Activated CD4-positive, alpha-beta T cell treated with anti-CD3 and anti-CD28 coated beads, Interleukin-2, amount 10 ng/mL, durations not matched to agents 24 days and 14 days (primary cell): ENCODE measurements around the gene KRTAP5-1. TPM values are rescaled to one million over a fixed set of nuclear protein-coding genes. Genes with fewer than 3 reads are reported as not detected.
A peak's percentile ranks its signal among the peaks of the same experiment; 100 is the strongest.

Experiments used
- DNase-seq: peaks from one replicate; pipeline ENCODE4 v3.0.0; 2022
- H3K27ac Mint-ChIP-seq: one replicate; pipeline ENCODE4 v1.8.0; 2022; ENCODE audit warnings: mild to moderate bottlenecking, mixed read lengths
- H3K27me3 Mint-ChIP-seq: one replicate; pipeline ENCODE4 v1.8.0; 2022; ENCODE audit warnings: mixed read lengths
- H3K36me3 Mint-ChIP-seq: one replicate; pipeline ENCODE4 v1.8.0; 2022; ENCODE audit warnings: low read depth, mild to moderate bottlenecking, mixed read lengths
- H3K4me1 Mint-ChIP-seq: one replicate; pipeline ENCODE4 v1.8.0; 2021; ENCODE audit warnings: mixed read lengths
- H3K4me3 Mint-ChIP-seq: one replicate; pipeline ENCODE4 v1.8.0; 2022; ENCODE audit warnings: mild to moderate bottlenecking, moderate library complexity, mixed read lengths
- H3K9me3 Mint-ChIP-seq: one replicate; pipeline ENCODE4 v1.8.0; 2021; ENCODE audit warnings: mixed read lengths
- intact Hi-C: fragments of 100-400 bp; cut with micrococcal nuclease; formaldehyde crosslinking; loops from one replicate; pipeline ENCODE4 v1.15.1; 2023
- total RNA-seq: library from RNA; stranded (reverse); gene quantifications from 2 replicates; pipeline ENCODE4 v1.2.3, GENCODE V29; 2022

The KRTAP5-1 gene
- total RNA-seq, 1 donor from 2014 or later = not detected

DNA sequence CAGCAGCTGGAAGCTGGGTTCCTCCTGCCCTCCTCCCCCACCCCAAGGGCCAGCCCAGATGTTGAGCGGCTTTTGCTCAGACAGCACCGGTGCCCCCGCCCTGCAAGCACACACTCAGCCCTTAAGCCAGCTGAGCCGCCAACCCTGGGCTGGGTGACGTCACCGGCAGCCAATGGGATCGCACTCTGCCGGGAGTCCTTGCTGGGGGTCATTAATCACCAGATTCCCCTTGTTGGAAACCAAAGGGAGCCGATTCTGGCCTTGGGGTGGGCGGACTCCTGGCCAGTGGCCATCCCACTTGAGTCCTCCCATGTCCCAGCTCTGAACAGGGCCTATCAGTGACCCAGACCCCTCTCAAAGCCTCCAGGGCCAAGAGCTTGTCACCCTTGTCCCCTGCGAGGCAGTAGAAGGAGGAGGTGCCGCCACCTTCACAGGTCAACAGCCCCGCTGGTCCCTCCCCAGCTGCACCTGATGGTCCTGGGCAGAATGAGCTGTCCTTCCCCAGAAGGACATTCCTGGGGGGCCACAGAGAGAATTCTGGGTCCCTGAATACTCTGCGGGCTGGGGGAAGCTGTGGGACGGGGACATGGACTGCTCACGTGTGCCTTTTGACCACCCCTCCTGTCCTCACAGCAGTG, 20.4 kb downstream of the KRTAP5-1 start:
- peaks cover 5% of the 10 kb centered on the region for H3K27me3 Mint-ChIP-seq
- intact Hi-C loops = no loop called here
- no peak overlapping the region for H3K27ac Mint-ChIP-seq
- peak; percentile 59 for DNase-seq
- no peaks in the 10 kb centered on the region for H3K36me3 Mint-ChIP-seq
- H3K4me1 Mint-ChIP-seq = no peaks in the 10 kb centered on the region
- no peak overlapping the region for H3K4me3 Mint-ChIP-seq
- H3K9me3 Mint-ChIP-seq = no peaks in the 10 kb centered on the region

DNA sequence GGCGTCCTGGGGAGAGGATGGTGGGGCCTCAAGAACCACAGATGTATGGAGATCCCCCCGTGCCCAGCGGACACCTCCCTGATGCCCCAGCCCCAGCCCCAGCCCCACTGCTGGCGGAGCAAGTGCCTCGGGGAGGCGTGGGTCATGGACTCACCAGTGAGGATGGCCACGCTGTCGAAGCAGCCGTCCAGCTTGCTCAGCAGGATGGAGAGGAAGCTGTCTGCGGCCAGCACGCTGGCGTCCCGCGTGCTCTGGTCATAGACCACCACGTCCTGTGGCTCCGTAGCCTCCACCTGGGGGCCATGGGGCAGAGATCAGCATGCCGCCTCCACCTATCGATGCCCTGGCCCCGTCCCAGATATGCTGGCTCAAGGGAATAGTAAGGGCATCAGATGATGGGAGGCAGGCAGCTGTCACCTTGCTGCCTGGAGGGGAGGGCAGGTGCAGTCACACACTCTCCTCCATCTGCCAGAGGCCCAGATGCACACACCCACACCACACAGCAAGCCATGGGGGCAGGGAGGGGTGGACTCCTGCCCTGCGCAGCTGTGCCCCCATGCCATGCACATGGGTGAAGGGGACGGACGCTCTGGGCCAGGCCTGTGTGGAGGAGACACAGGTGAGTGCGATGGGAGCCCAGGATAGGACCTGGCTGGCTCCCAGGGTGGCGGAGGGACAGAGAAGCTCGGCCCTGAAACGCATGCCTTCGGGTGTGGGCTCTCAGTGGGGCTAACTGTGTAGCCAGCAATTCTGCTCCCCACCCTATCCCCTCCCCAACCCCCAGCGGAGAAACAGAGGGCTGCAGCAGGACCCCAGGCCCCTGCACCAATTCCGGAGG, 21.2 kb downstream of the KRTAP5-1 start:
- H3K36me3 Mint-ChIP-seq = no peaks in the 10 kb centered on the region
- H3K4me1 Mint-ChIP-seq = no peaks in the 10 kb centered on the region
- H3K9me3 Mint-ChIP-seq = no peaks in the 10 kb centered on the region
- H3K4me3 Mint-ChIP-seq = no peak overlapping the region
- intact Hi-C loops = no loop called here
- no peak for DNase-seq
- no peak overlapping the region for H3K27ac Mint-ChIP-seq
- H3K27me3 Mint-ChIP-seq = no peaks in the 10 kb centered on the region

DNA sequence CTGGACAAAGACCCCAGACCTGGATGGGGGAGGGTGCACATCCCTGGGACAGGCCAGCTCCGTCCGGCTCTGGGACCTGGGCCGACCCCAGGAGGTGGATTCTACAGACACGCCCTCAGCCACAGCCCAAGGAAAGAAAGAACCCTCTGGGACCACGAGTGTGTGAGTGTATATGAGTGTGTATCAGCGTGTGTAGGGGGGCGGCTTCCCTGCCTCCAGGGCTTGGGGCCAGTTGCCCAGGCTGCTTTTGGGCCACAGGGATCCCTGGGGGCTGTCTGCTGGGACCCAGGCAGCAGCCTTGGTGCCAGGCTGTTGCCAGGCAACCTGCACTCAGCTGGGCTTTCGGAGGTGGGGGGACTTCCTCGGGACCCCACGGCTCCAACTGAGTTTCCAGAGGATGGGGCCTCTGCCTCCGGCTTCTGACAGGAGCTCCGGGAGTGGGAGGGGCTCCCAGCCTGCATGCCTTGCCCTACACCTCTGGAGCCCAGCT, 21.9 kb downstream of the KRTAP5-1 start:
- no peak for DNase-seq
- intact Hi-C loops = no loop called here
- no peaks in the 10 kb centered on the region for H3K36me3 Mint-ChIP-seq
- no peaks in the 10 kb centered on the region for H3K9me3 Mint-ChIP-seq
- no peak overlapping the region for H3K4me3 Mint-ChIP-seq
- no peak overlapping the region for H3K27ac Mint-ChIP-seq
- no peaks in the 10 kb centered on the region for H3K27me3 Mint-ChIP-seq
- H3K4me1 Mint-ChIP-seq = no peaks in the 10 kb centered on the region

DNA sequence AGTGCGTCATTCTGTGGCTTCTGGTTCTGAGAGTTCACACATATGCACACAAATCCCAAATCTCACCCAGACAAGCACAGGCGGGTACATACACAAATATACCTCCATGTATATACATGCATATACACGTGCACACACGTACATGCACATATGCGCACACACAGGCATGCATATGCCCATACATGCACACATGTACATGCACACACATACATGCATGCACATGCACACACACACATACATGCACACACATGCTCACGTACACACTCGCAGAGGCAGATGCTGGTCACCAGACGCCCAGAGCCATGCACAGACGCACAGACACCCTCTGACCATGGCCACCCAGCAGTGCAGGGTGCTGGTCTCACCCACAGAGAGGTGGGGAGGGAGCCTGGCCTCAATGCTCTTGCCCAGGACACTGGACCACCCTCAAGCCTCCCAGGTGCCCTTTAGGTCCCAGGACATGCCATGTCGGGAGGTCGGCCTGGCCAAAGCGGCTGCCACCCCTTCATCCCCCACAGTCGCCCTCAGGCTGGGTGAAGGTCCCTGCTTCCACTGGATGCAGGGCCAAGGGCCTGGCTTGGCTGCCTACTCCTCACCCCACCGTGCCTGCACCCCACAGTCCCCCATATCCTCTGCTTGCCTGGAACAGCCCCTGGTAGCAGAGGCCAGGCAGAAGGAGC, 22.5 kb downstream of the KRTAP5-1 start:
- Mint-ChIP-seq H3K27me3 (no peaks in the 10 kb centered on the region), H3K9me3 (no peaks in the 10 kb centered on the region), H3K4me1 (no peaks in the 10 kb centered on the region), H3K27ac (no peak overlapping the region), H3K4me3 (no peak overlapping the region), H3K36me3 (no peaks in the 10 kb centered on the region)
- intact Hi-C loops = no loop called here
- no peak for DNase-seq

DNA sequence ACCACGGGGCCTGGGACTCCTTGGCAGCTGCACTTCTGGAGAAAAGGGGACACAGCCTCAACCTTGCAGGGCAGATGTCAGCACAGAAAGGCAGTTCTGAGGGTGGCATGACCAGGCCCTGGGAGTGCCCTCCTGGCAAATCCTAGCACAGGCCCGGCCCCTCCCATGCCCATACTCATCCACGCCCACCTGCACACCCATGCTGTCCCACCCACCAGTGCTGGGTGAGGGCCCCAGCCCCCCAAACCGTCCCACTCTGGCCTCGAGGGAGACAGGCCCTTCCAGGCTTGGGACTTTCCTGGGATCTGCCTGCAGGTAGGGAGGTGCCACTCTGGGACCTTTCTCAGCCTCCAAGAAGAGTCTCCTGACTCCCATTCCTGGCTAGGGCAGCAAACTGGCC, 23.1 kb downstream of the KRTAP5-1 start:
- DNase-seq = no peak
- no peaks in the 10 kb centered on the region for H3K4me1 Mint-ChIP-seq
- H3K36me3 Mint-ChIP-seq = no peaks in the 10 kb centered on the region
- intact Hi-C loops = no loop called here
- H3K4me3 Mint-ChIP-seq = no peak overlapping the region
- no peak overlapping the region for H3K27ac Mint-ChIP-seq
- H3K9me3 Mint-ChIP-seq = no peaks in the 10 kb centered on the region
- no peaks in the 10 kb centered on the region for H3K27me3 Mint-ChIP-seq

DNA sequence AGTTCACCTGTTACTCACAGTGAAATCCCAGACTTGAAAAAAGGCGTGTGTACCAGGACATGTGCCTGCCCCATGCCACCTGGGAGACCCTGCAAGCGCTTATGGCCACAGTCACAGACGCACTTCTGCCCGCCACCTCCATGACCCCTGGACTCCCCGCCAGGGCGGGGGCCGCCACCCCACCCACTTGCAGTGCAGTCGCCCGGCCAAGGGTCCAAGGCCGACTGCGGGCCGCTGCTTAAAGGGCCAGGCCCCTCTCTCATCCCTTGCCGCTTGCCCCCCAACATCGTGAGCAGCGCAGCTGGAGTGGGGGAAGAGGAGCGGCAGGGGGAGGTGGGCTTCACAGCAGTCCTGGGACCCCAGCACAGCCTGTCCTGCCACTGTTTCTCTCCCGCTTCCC, 23.8 kb downstream of the KRTAP5-1 start:
- intact Hi-C loops = no loop called here
- H3K27me3 Mint-ChIP-seq = no peaks in the 10 kb centered on the region
- H3K4me3 Mint-ChIP-seq = no peak overlapping the region
- H3K27ac Mint-ChIP-seq = no peak overlapping the region
- no peaks in the 10 kb centered on the region for H3K9me3 Mint-ChIP-seq
- DNase-seq = no peak
- no peaks in the 10 kb centered on the region for H3K4me1 Mint-ChIP-seq
- no peaks in the 10 kb centered on the region for H3K36me3 Mint-ChIP-seq

DNA sequence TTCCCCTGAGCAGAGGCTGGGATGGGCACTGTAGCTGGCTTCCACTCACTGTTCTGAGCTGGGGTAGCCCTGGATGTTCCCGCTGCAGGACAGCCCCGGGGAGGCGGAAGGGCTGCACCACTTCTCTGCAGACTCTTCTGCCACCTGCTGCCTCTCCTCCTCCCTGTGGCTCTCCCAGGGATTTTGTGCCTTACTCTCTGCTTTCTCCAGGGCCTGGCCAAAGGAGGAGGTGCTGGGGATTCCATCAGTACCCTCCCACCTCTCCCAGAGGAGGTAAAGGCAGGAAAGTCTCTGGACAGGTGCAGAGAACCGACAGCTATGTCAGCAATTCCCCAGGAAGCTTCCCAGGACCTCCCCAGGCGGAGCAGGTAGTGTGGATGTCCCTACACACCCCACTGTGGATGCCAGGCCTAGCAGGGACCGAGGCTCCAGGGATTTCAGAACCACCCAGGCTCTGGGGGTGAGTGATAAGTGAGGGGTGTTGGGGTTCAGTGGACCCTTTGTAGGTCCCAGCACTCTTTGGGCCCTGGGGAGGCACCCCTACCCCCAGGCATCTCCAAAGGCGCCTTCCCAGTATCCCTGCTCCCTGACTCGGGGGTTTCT, 24.3 kb downstream of the KRTAP5-1 start:
- no peaks in the 10 kb centered on the region for H3K36me3 Mint-ChIP-seq
- H3K27me3 Mint-ChIP-seq = no peaks in the 10 kb centered on the region
- no peak for DNase-seq
- H3K9me3 Mint-ChIP-seq = no peaks in the 10 kb centered on the region
- intact Hi-C loops = no loop called here
- no peak overlapping the region for H3K4me3 Mint-ChIP-seq
- no peak overlapping the region for H3K27ac Mint-ChIP-seq
- no peaks in the 10 kb centered on the region for H3K4me1 Mint-ChIP-seq

DNA sequence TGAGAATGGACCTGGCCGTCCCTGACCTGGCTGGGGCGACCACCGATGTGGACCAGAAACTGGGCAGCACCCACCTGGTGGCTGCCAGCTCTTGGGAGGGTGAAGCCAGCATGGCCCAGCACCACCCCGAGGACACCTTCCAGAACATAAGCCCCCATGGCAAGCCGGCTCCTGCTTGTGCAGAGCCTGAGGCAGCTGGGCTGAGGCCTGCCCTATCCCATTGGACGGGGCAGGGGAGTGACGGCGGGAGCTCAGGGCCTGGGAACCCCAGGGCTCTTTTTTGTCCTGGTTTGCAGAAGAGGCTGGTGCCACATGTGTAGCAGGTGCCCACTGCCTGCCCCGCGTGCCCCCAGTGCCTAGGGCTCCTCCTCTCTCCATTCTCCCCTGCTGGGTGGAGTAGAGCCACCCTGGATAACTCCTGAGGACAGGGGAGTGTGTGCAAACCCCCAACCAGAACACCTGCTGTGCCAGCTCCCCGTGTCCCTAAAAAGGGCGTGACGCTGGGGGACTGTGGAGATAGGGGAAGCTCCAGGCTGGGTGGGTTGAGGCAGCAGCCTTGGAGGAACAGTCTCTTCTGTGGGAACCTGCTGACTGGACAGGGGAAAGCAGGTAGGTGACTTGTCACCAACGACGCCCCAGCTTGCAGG, 25.0 kb downstream of the KRTAP5-1 start:
- intact Hi-C loops = no loop called here
- no peaks in the 10 kb centered on the region for H3K27me3 Mint-ChIP-seq
- H3K9me3 Mint-ChIP-seq = no peaks in the 10 kb centered on the region
- H3K36me3 Mint-ChIP-seq = no peaks in the 10 kb centered on the region
- DNase-seq = no peak
- H3K27ac Mint-ChIP-seq = no peak overlapping the region
- H3K4me3 Mint-ChIP-seq = no peak overlapping the region
- H3K4me1 Mint-ChIP-seq = no peaks in the 10 kb centered on the region

DNA sequence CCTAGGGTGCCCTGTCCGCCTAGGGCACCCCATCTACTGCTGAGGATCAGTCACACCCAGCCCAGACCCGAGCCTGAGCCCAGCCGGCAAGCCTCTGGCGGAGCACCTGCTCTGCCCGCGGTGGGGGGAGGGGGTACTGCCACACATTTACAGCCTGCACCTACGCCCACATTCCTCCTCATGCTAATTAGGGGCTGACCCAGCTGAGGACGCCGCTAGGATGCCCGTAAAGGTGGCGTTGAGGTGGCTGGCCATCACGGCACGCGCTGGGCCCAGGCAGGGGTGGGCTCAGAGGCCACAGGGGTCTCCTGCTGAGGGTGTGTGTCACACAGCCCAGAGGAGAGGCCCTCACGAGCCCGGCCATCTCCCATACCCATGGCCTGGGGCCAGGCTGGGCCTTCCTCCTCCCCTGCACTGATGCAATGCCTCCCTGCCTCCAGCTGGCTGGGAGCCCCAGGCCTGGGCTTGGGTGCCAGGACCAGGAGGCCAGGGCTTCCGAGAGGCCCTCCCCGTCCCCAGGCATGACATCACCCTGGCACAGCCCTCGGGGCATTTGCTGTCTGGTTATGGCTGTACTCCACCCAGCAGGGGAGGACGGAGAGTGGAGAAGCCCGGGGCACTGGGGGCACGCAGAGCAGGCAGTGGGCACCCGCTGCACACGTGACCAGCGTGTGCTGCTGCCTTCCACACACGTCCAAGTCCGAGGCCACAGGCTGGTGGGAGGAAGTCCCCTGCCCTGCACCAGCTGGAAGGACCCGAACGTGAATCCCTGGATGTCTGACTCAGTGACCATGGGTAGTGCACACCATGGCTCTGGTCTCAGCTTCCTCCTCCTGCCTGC, 25.8 kb downstream of the KRTAP5-1 start:
- Mint-ChIP-seq H3K36me3 (no peaks in the 10 kb centered on the region), H3K27me3 (no peaks in the 10 kb centered on the region), H3K4me1 (no peaks in the 10 kb centered on the region), H3K27ac (no peak overlapping the region), H3K9me3 (no peaks in the 10 kb centered on the region), H3K4me3 (no peak overlapping the region)
- intact Hi-C loops = no loop called here
- DNase-seq = no peak

DNA sequence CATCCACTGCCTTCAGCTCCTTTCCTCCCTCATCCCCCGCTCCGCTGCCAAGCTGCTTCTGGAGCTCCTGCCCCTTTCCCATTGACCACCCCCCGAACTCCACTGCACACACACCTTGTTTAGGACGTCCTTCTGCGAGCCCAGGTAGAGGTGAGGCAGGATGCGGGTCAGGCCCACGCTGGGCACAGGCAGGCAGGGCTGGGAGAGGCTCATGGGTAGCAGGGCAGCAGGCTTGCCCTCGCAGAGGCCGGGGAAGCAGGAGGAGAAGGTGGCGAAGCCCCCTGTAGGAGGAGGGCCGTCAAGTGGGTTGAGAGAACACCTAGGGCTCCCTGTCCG, 26.3 kb downstream of the KRTAP5-1 start:
- no peak for DNase-seq
- intact Hi-C loops = no loop called here
- Mint-ChIP-seq H3K9me3 (no peaks in the 10 kb centered on the region), H3K27me3 (peaks cover 1% of the 10 kb centered on the region), H3K36me3 (no peaks in the 10 kb centered on the region), H3K4me3 (no peak overlapping the region), H3K4me1 (no peaks in the 10 kb centered on the region), H3K27ac (no peak overlapping the region)

DNA sequence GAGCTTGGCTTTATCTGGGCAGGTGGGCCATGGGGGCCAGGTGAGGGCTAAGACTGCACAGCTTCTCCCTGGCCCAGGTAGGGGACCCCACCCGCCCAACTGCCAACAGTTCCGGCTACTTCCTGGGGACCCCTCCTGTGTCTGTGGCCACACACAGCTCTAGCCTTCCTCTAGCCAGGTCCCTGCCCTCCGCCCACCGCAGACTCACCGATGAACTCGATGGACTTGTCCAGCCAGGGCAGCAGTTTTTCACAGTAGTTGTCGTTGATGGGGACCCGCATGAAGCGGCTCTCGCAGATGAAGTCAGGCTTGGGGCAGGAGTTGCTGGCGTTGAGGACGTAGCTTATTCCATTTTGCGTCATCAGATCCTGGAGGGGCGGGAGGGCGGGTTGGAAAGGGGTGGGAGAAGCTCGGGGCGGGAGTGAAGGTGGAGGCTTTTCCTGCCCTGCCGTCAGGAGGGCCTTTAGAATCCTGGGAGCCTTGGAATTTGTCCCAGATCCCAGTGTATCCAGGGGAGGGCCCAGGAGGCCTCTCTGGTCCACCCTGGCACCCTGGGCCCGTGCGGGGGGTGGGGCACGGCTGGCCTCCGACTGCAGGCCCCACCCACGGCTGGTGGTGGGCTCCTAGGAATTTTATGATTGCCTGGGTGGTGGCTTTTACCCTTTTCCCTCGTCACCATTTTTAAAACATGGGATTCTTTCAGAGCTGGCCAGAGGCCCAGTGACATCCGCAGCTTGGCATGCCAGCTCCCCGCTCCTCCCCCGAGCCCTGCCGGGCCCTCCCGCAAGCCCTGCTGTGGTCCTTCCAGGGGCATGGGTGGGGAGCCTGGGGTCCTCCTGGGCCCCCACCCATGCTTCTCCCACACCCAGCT, 26.9 kb downstream of the KRTAP5-1 start:
- peaks cover 2% of the 10 kb centered on the region for H3K27me3 Mint-ChIP-seq
- H3K36me3 Mint-ChIP-seq = no peaks in the 10 kb centered on the region
- H3K27ac Mint-ChIP-seq = no peak overlapping the region
- no peak overlapping the region for H3K4me3 Mint-ChIP-seq
- no peak for DNase-seq
- intact Hi-C loops = no loop called here
- H3K9me3 Mint-ChIP-seq = no peaks in the 10 kb centered on the region
- H3K4me1 Mint-ChIP-seq = no peaks in the 10 kb centered on the region

DNA sequence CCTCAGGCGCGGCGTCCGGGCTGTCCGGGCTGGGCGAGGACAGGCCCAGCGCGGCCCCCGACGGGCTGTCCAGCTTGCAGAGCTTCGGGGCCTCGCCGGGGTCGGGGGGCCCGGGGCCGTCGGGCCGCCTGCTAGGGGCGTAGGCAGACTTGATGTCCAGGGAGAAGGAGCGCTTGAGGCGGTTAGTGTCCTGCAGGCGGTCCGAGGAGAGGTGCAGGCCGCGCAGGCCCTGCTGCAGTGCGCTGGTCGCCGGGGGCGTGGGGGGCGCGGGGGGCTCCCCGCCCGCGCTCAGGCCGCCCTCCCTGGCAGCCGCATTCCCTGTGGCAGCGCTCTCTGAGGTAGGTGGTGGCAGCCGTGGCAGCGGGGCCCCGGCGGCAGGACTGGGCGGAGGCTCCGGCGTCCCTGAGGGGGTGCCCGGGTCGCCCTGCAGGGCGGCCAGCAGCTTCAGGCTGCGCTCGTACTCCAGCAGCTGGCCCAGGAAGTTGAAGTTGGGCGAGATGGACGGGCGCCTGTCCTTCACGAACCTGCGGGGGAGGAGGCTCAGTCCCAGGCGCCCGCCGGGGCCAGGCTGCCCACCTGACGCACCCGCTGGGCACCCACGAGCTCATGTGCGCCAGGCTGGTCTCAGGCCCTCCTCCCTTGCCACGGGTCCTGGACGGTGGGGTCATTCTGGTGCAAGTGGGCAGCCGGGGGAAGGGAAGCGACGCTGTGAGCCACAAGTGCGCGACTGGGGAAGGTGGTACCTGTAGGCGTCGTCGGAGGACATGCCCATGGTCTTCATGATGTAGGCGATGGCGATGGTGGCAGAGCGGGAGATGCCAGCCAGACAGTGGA, 27.8 kb downstream of the KRTAP5-1 start:
- no peaks in the 10 kb centered on the region for H3K36me3 Mint-ChIP-seq
- peaks cover 4% of the 10 kb centered on the region for H3K27me3 Mint-ChIP-seq
- H3K4me3 Mint-ChIP-seq = no peak overlapping the region

More for the DNA sequence above, 27.8 kb downstream of the KRTAP5-1 start:
- H3K9me3 Mint-ChIP-seq = no peaks in the 10 kb centered on the region
- no peak overlapping the region for H3K27ac Mint-ChIP-seq
- H3K4me1 Mint-ChIP-seq = no peaks in the 10 kb centered on the region
- intact Hi-C loops = no loop called here
- no peak for DNase-seq
